IMR-90 (cell line): Measurements from ENCODE around the gene ACO1. TPM values are rescaled to one million over a fixed set of nuclear protein-coding genes. Genes with fewer than 3 reads are reported as not detected.

ENCODE experiments used
- ATAC-seq: fragments of 200-7000 bp; cut with Tn5 transposase; 2 replicates; pipeline ENCODE4 v1.9.1; 2020; ENCODE audit warnings: low read depth, mild to moderate bottlenecking, moderate library complexity
- Bru-seq: library from RNA; stranded (reverse); fragments of 400-500 nt; gene quantifications from one replicate; lab custom pipeline; 2021; lab: Mats Ljungman, UMichigan
- BruChase-seq, 2 experiments: library from RNA; stranded (reverse); fragments of 400-500 nt; gene quantifications; one replicate each; lab custom pipeline; 2021; lab: Mats Ljungman, UMichigan
- BruUV-seq: library from RNA; stranded (reverse); fragments of 400-500 nt; replicated peaks from 2 replicates; lab custom pipeline; 2021; lab: Mats Ljungman, UMichigan
- CTCF ChIA-PET: fragments of 300-600 bp; formaldehyde crosslinking; extraction: SDS; loops from one replicate; lab custom pipeline; 2021; ENCODE audit warnings: antibody characterized with exemption; lab: Yijun Ruan, JAX
- POLR2A ChIA-PET: fragments of 300-600 bp; sonication (Branson Sonifier 250); formaldehyde crosslinking; loops from one replicate; lab custom pipeline; 2022; ENCODE audit warnings: antibody characterized with exemption; ENCODE audit not compliant: unreplicated experiment; lab: Charles Lee
- DNase-seq: peaks from one replicate; pipeline ENCODE4 v3.0.0; 2013
- H2AFZ ChIP-seq: replicated peaks from 2 replicates; pipeline ENCODE3; 2013; ENCODE audit warnings: low read length, mild to moderate bottlenecking; ENCODE audit not compliant: poor library complexity
- H2AK5ac ChIP-seq: 2 replicates; pipeline ENCODE4 v1.6.1; 2013; ENCODE audit warnings: low read depth, low read length, inconsistent platforms
- H2AK9ac ChIP-seq: replicated peaks from 2 replicates; pipeline ENCODE3; 2013; ENCODE audit warnings: mild to moderate bottlenecking, low read depth, low read length, moderate library complexity; ENCODE audit not compliant: poor library complexity
- H2BK120ac ChIP-seq: 2 replicates; pipeline ENCODE4 v1.6.1; 2013; ENCODE audit warnings: low read depth, low read length, inconsistent platforms
- H2BK15ac ChIP-seq: 3 replicates; pipeline ENCODE4 v1.6.1; 2013; ENCODE audit warnings: low read depth, low read length, inconsistent platforms
- H2BK20ac ChIP-seq: 2 replicates; pipeline ENCODE4 v1.6.1; 2013; ENCODE audit warnings: low read depth, mild to moderate bottlenecking, inconsistent platforms, low read length, moderate library complexity
- H2BK5ac ChIP-seq: 2 replicates; pipeline ENCODE4 v1.6.1; 2013; ENCODE audit warnings: mild to moderate bottlenecking, low read depth, low read length, inconsistent platforms; ENCODE audit not compliant: poor library complexity, severe bottlenecking
- H3K14ac ChIP-seq: replicated peaks from 2 replicates; pipeline ENCODE4 v1.6.1; 2013; ENCODE audit warnings: low read depth, low read length, inconsistent platforms
- H3K18ac ChIP-seq: 2 replicates; pipeline ENCODE4 v1.6.1; 2013; ENCODE audit warnings: low read depth, low read length, control low read depth
- H3K23ac ChIP-seq: 2 replicates; pipeline ENCODE4 v1.6.1; 2013; ENCODE audit warnings: low read depth, low read length, inconsistent platforms
- H3K27ac ChIP-seq: 2 replicates; pipeline ENCODE4 v1.5.1; 2013; ENCODE audit warnings: mild to moderate bottlenecking, control low read depth, low read length; ENCODE audit not compliant: insufficient read depth
- H3K27me3 ChIP-seq: 2 replicates; pipeline ENCODE4 v1.6.1; 2013; ENCODE audit warnings: low read length; ENCODE audit not compliant: control insufficient read depth, insufficient read depth
- H3K36me3 ChIP-seq: 2 replicates; pipeline ENCODE4 v1.6.1; 2013; ENCODE audit warnings: low read length, mixed read lengths; ENCODE audit not compliant: control insufficient read depth, insufficient read depth
- H3K4ac ChIP-seq: 2 replicates; pipeline ENCODE4 v1.6.1; 2013; ENCODE audit warnings: low read depth, low read length, inconsistent platforms
- H3K4me1 ChIP-seq: 2 replicates; pipeline ENCODE4 v1.6.1; 2013; ENCODE audit warnings: low read length, mixed read lengths; ENCODE audit not compliant: control insufficient read depth, insufficient read depth
- H3K4me2 ChIP-seq: 2 replicates; pipeline ENCODE4 v1.6.1; 2013; ENCODE audit warnings: low read depth, mild to moderate bottlenecking, control low read depth, low read length, moderate library complexity
- H3K4me3 ChIP-seq: 2 replicates; pipeline ENCODE4 v1.5.1; 2013; ENCODE audit warnings: low read depth, mild to moderate bottlenecking, control low read depth, low read length, moderate library complexity; ENCODE audit not compliant: insufficient read depth
- H3K56ac ChIP-seq: 2 replicates; pipeline ENCODE4 v1.6.1; 2013; ENCODE audit warnings: low read length, inconsistent platforms; ENCODE audit not compliant: insufficient read depth; ENCODE audit errors: extremely low read depth
- H3K79me1 ChIP-seq, 2 experiments: 2 replicates each; pipeline ENCODE4 v1.6.1; 2013; ENCODE audit warnings: low read length in 2 of 2, inconsistent platforms in 1 of 2, low read depth in 1 of 2
- H3K9ac ChIP-seq: 2 replicates; pipeline ENCODE4 v1.6.1; 2013; ENCODE audit warnings: low read depth, low read length, control low read depth
- H3K9me1 ChIP-seq: 2 replicates; pipeline ENCODE4 v1.6.1; 2013; ENCODE audit warnings: low read length, inconsistent platforms; ENCODE audit not compliant: insufficient read depth
- H3K9me3 ChIP-seq: 2 replicates; pipeline ENCODE4 v1.6.1; 2013; ENCODE audit warnings: low read length; ENCODE audit not compliant: control insufficient read depth, insufficient read depth
- H4K20me1 ChIP-seq: 2 replicates; pipeline ENCODE4 v1.6.1; 2013; ENCODE audit warnings: low read length, inconsistent platforms; ENCODE audit not compliant: insufficient read depth
- H4K5ac ChIP-seq: 2 replicates; pipeline ENCODE4 v1.6.1; 2013; ENCODE audit warnings: mild to moderate bottlenecking, low read depth, low read length, control low read depth
- H4K8ac ChIP-seq, 2 experiments: 2 replicates each; pipeline ENCODE4 v1.6.1; 2013; ENCODE audit warnings: low read depth in 2 of 2, low read length in 2 of 2, control low read depth in 1 of 2, inconsistent platforms in 1 of 2
- H4K91ac ChIP-seq: 2 replicates; pipeline ENCODE4 v1.6.1; 2013; ENCODE audit warnings: low read depth, low read length, inconsistent platforms; ENCODE audit not compliant: insufficient read depth
- BHLHE40 ChIP-seq: fragments of 150-350 bp; IDR thresholded peaks from 2 replicates; pipeline ENCODE4 v1.6.1; 2016; ENCODE audit warnings: mild to moderate bottlenecking, low read depth, low read length
- CEBPB ChIP-seq: IDR thresholded peaks from 2 replicates; pipeline ENCODE4 v1.6.1; 2012; ENCODE audit warnings: low read depth, low read length, improper control_type of control experiment
- CHD1 ChIP-seq: IDR thresholded peaks from 2 replicates; pipeline ENCODE4 v1.6.1; 2012; ENCODE audit warnings: low read depth, low read length, improper control_type of control experiment
- MAFK ChIP-seq: IDR thresholded peaks from 2 replicates; pipeline ENCODE4 v1.6.1; 2012; ENCODE audit warnings: low read depth, low read length, improper control_type of control experiment
- MAZ ChIP-seq: IDR thresholded peaks from 2 replicates; pipeline ENCODE4 v1.6.1; 2012; ENCODE audit warnings: low read depth, mild to moderate bottlenecking, low read length, improper control_type of control experiment, moderate library complexity, borderline replicate concordance
- MXI1 ChIP-seq: IDR thresholded peaks from 2 replicates; pipeline ENCODE4 v1.6.1; 2012; ENCODE audit warnings: low read depth, mild to moderate bottlenecking, low read length, moderate library complexity, borderline replicate concordance
- POLR2A ChIP-seq: IDR thresholded peaks from 2 replicates; pipeline ENCODE4 v1.6.1; 2012; ENCODE audit warnings: mild to moderate bottlenecking, low read depth, low read length
- RAD21 ChIP-seq: IDR thresholded peaks from 2 replicates; pipeline ENCODE4 v1.6.1; 2012; ENCODE audit warnings: low read length, improper control_type of control experiment
- RCOR1 ChIP-seq: IDR thresholded peaks from 2 replicates; pipeline ENCODE4 v1.6.1; 2012; ENCODE audit warnings: mild to moderate bottlenecking, low read length, improper control_type of control experiment; ENCODE audit not compliant: insufficient replicate concordance
- RFX5 ChIP-seq: IDR thresholded peaks from 2 replicates; pipeline ENCODE4 v1.8.0; 2012; ENCODE audit warnings: low read depth, mild to moderate bottlenecking, low read length, moderate library complexity
- SMC3 ChIP-seq: fragments of 150-350 bp; IDR thresholded peaks from 2 replicates; pipeline ENCODE4 v1.6.1; 2016; ENCODE audit warnings: low read depth, mild to moderate bottlenecking, antibody characterized with exemption, low read length, moderate library complexity
- USF2 ChIP-seq: fragments of 150-350 bp; IDR thresholded peaks from 2 replicates; pipeline ENCODE4 v1.6.1; 2017; ENCODE audit warnings: mild to moderate bottlenecking, antibody characterized with exemption, low read length, low read depth
- WGBS, 2 experiments: methylation state at CpG; one replicate each; pipeline versions ENCODE4 v1.1.5 to v1.1.7; 2013; ENCODE audit warnings: missing lambda C conversion rate in 2 of 2; ENCODE audit not compliant: insufficient read length in 1 of 2; ENCODE audit errors: extremely low coverage in 2 of 2; 5-methylcytosine and 5-hydroxymethylcytosine counted together
- dilution Hi-C: fragments of 300-500 bp; cut with HindIII; formaldehyde crosslinking; loops from one replicate; pipeline ENCODE4 v1.14.3; 2018; ENCODE audit warnings: low sequenced_read_pairs; ENCODE audit not compliant: unreplicated experiment
- in situ Hi-C: fragments of 300-500 bp; cut with MboI; formaldehyde crosslinking; loops from 3 replicates; pipeline ENCODE4 v1.14.3; 2019; ENCODE audit warnings: low sequenced_read_pairs, inconsistent platforms, mixed read lengths
- intact Hi-C: fragments of 100-400 bp; cut with micrococcal nuclease; formaldehyde crosslinking; loops from 2 replicates; pipeline ENCODE4 v1.10.0; 2022
- long read RNA-seq: library from polyadenylated mRNA; unstranded; transcript quantifications from one replicate; pipeline ENCODE4 v2.0.0, GENCODE V29; 2021; ENCODE audit not compliant: unreplicated experiment
- polyA plus RNA-seq, 3 experiments: library from polyadenylated mRNA; depleted of rRNA; stranded (reverse); fragments of >200 nt; gene quantifications; 2 replicates each; pipeline ENCODE4 v1.2.3, GENCODE V29; 2012; ENCODE audit warnings: low replicate concordance in 1 of 3
- total RNA-seq: library from RNA; depleted of rRNA; stranded (reverse); fragments of >200 nt; gene quantifications from 2 replicates; pipeline ENCODE4 v1.2.3, GENCODE V29; 2012; rRNA removed
- TF ChIP-seq, protein P1 (sequence below): fragments of 150-350 bp; IDR thresholded peaks from 2 replicates; pipeline ENCODE4 v1.6.1; 2016; ENCODE audit warnings: low read depth, mild to moderate bottlenecking, low read length, moderate library complexity, borderline replicate concordance

Gene ACO1
- 140 and 158 TPM in 2 replicates for total RNA-seq
- polyA plus RNA-seq (2012; rRNA removed) = 77.6 and 85.9 TPM in 2 replicates
- 51.2 and 73.8 TPM in 2 replicates for polyA plus RNA-seq (2012; cell fraction: cytosol; rRNA removed)
- 25.2 and 63.2 TPM in 2 replicates for polyA plus RNA-seq (2012; cell fraction: nucleus; rRNA removed; ENCODE audit: low replicate concordance)
- Bru-seq, nascent RNA = percentile 96 among the genes with signal in this experiment
- percentile 93 among the genes with signal in this experiment for BruChase-seq, experiment 1, labeled RNA remaining after a 6-hour chase
- BruChase-seq, experiment 2, labeled RNA remaining after a 2-hour chase = percentile 90 among the genes with signal in this experiment
- long read RNA-seq, full-length matches to known transcripts = 415 of 517 reads
- long read RNA-seq, partial matches to known transcripts = 77 of 517 reads
- long read RNA-seq, other reads (novel, unspliced or antisense) = 25 of 517 reads

- Histone ChIP-seq H3K4me1 (peaks cover 19% of the 10 kb centered on the region), H3K56ac (peak within 1 kb of the TSS; percentile 89), H3K9me1 (peaks cover 19% of the 10 kb centered on the region), H3K4me2 (peak within 1 kb of the TSS; percentile 97), H4K8ac (peak within 1 kb of the TSS; percentile 46 to 85), H4K91ac (peak within 1 kb of the TSS; percentile 87), H2AK9ac (peak within 1 kb of the TSS; percentile 84), H3K36me3 (peaks cover 25% of the 10 kb centered on the region), H2AFZ (peak within 1 kb of the TSS; percentile 98), H2AK5ac (peak within 1 kb of the TSS; percentile 84), H4K20me1 (peaks cover 40% of the 10 kb centered on the region), H3K4ac (peak within 1 kb of the TSS; percentile 86), H3K9me3 (no peaks in the 10 kb centered on the region), H3K4me3 (peak within 1 kb of the TSS; percentile 99), H2BK20ac (peak within 1 kb of the TSS; percentile 73; the same call in 1 of the 2 replicates), H3K14ac (peak within 1 kb of the TSS; percentile 97), H3K27me3 (no peaks in the 10 kb centered on the region), H2BK120ac (peak within 1 kb of the TSS; percentile 90), H4K5ac (peak within 1 kb of the TSS; percentile 90), H3K9ac (peak within 1 kb of the TSS; percentile 99), H3K79me1 (peaks cover 16 to 43% of the 10 kb centered on the region in 2 experiments), H2BK5ac (peak within 1 kb of the TSS; percentile 94), H3K18ac (peak within 1 kb of the TSS; percentile 95), H3K23ac (peak within 1 kb of the TSS; percentile 96), H3K27ac (peak within 1 kb of the TSS; percentile 97), H2BK15ac (peak within 1 kb of the TSS; percentile 92)
- POLR2A ChIA-PET = interaction anchor here (0.6 to 1.0 kb wide), 4 partner anchors 13 to 188 kb away, joined by 3 to 4 read pairs (median 3); no protein-coding TSS in a partner anchor
- CTCF ChIA-PET = interaction anchor here (0.9 to 3.1 kb wide), 8 partner anchors 10 to 198 kb away, joined by 3 to 9 read pairs (median 4); no protein-coding TSS in a partner anchor
- intact Hi-C loops (loop anchor here (1.0 to 2.0 kb wide), 4 partner anchors 11 to 189 kb away; partner anchors contain the start of genes NDUFB6 and RIGI), in situ Hi-C loops (loop anchor here (5.0 kb wide), 1 partner anchor 193 kb away; no protein-coding TSS in a partner anchor), dilution Hi-C loops (no loop called here)
- peak; percentile 82 for DNase-seq
- BruUV-seq = no TSS peak
- peak; percentile 96 for ATAC-seq
- WGBS, 2 experiments = 0% methylated on average over 17 of the region's 73 CpGs; no CpG with 5 or more reads in 1 of the 2 experiments
- TF ChIP-seq BHLHE40 = peak; percentile 51; the same call in 1 of the 2 replicates
- TF ChIP-seq SMC3 = no peak
- no peak for TF ChIP-seq MAFK
- no peak for TF ChIP-seq USF2
- no peak; the same call in 1 of the 2 replicates for TF ChIP-seq POLR2A
- no peak for TF ChIP-seq RFX5
- peak; percentile 81; the same call in 1 of the 2 replicates for TF ChIP-seq MAZ
- no peak for TF ChIP-seq CHD1
- TF ChIP-seq MXI1 = 0 out of 2 replicates have a peak, but pooled peaks have one; percentile 37
- no peak for TF ChIP-seq RCOR1
- no peak for TF ChIP-seq CEBPB
- no peak for TF ChIP-seq RAD21
- TF ChIP-seq, protein P1, sequence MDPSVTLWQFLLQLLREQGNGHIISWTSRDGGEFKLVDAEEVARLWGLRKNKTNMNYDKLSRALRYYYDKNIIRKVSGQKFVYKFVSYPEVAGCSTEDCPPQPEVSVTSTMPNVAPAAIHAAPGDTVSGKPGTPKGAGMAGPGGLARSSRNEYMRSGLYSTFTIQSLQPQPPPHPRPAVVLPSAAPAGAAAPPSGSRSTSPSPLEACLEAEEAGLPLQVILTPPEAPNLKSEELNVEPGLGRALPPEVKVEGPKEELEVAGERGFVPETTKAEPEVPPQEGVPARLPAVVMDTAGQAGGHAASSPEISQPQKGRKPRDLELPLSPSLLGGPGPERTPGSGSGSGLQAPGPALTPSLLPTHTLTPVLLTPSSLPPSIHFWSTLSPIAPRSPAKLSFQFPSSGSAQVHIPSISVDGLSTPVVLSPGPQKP = no peak
These were observed at the start of gene ACO1 for GRCh38 chr9:32384364-32385151. ACO1 (plus strand) TSS chr9:32384643; CDS start chr9:32405507, 20,864 bp downstream.
